H1 (cell line): ENCODE data around the gene RNU7-1.
A peak's percentile ranks its signal among the peaks of the same experiment; 100 is the strongest.

ENCODE experiments used
- EP300 ChIP-seq, 2 experiments: IDR thresholded peaks; 1 replicate in 1 of 2; 2 replicates in 1 of 2; pipeline ENCODE4 v1.6.1; 2011 to 2012; ENCODE audit warnings: low read depth in 2 of 2, low read length in 2 of 2, mild to moderate bottlenecking in 2 of 2, borderline replicate concordance in 1 of 2, inconsistent platforms in 1 of 2, moderate library complexity in 1 of 2
- GABPA ChIP-seq: IDR thresholded peaks from 2 replicates; pipeline ENCODE4 v1.6.1; 2011; ENCODE audit warnings: mild to moderate bottlenecking, low read length, moderate library complexity, borderline replicate concordance; ENCODE audit not compliant: insufficient read depth
- JUND ChIP-seq: IDR thresholded peaks from 2 replicates; pipeline ENCODE4 v1.6.1; 2011; ENCODE audit warnings: mild to moderate bottlenecking, improper control_type of control experiment, low read length
- POLR2AphosphoS5 ChIP-seq: IDR thresholded peaks from 2 replicates; pipeline ENCODE4 v1.6.1; 2011; ENCODE audit warnings: low read depth, low read length
- RNF2 ChIP-seq: fragments of 200-900, 300-1000 bp; sonication (generic); IDR thresholded peaks from 2 replicates; pipeline ENCODE4 v1.7.1; 2016; ENCODE audit warnings: borderline replicate concordance, low read depth, mild to moderate bottlenecking, antibody characterized with exemption, low read length; ENCODE audit not compliant: poor library complexity, severe bottlenecking; ENCODE audit errors: missing control alignments
- TF ChIP-seq, protein P1 (sequence below), 3 experiments: IDR thresholded peaks; 1 replicate in 2 of 3; 2 replicates in 1 of 3; pipeline versions ENCODE4 v1.5.1 to v1.6.1; 2011; ENCODE audit warnings: low read length in 3 of 3, mild to moderate bottlenecking in 3 of 3, inconsistent platforms in 2 of 3, low read depth in 1 of 3, moderate library complexity in 1 of 3; ENCODE audit not compliant: insufficient read depth in 1 of 3; ENCODE audit errors: control extremely low read depth in 1 of 3
- TF ChIP-seq, protein P2 (sequence below): IDR thresholded peaks from 2 replicates; pipeline ENCODE4 v1.6.1; 2012; ENCODE audit warnings: inconsistent platforms

DNA sequence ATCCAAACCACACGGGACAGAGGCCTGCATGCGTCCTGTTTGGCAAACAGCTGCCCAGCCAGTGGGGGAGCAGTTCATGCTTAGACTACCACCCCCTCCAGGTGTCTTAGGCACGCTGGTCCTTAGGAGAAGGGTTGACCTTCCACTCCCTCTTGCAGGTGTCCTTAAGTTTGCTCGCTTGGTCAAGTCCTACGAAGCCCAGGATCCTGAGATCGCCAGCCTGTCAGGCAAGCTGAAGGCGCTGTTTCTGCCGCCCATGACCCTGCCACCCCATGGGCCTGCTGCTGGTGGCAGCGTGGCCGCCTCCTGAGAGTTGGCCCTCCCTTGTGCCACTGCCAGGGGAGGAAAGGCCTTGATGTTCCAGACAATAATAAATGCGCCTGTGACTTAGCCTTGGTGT lies 2.0 kb downstream of the RNU7-1 start:
- TF ChIP-seq POLR2AphosphoS5: 0 out of 2 replicates have a peak, but pooled peaks have one; percentile 45
- TF ChIP-seq, protein P1, sequence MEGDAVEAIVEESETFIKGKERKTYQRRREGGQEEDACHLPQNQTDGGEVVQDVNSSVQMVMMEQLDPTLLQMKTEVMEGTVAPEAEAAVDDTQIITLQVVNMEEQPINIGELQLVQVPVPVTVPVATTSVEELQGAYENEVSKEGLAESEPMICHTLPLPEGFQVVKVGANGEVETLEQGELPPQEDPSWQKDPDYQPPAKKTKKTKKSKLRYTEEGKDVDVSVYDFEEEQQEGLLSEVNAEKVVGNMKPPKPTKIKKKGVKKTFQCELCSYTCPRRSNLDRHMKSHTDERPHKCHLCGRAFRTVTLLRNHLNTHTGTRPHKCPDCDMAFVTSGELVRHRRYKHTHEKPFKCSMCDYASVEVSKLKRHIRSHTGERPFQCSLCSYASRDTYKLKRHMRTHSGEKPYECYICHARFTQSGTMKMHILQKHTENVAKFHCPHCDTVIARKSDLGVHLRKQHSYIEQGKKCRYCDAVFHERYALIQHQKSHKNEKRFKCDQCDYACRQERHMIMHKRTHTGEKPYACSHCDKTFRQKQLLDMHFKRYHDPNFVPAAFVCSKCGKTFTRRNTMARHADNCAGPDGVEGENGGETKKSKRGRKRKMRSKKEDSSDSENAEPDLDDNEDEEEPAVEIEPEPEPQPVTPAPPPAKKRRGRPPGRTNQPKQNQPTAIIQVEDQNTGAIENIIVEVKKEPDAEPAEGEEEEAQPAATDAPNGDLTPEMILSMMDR (IDR thresholded peaks at IDR 0.05; ENCODE audit: control extremely low read depth in 1 of 3, insufficient read depth in 1 of 3, low read depth in 1 of 3, low read length in 3 of 3): no peak
- TF ChIP-seq, protein P2, sequence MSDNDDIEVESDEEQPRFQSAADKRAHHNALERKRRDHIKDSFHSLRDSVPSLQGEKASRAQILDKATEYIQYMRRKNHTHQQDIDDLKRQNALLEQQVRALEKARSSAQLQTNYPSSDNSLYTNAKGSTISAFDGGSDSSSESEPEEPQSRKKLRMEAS: no peak
- TF ChIP-seq JUND: no peak
- no peak for TF ChIP-seq EP300 (IDR thresholded peaks at IDR 0.05; ENCODE audit: borderline replicate concordance in 1 of 2, low read depth in 2 of 2, low read length in 2 of 2)
- no peak for TF ChIP-seq GABPA
- TF ChIP-seq RNF2: no peak
